A549 (cell line): Measurements from ENCODE around the gene CRACDL. TPM values are rescaled to one million over a fixed set of nuclear protein-coding genes. Genes with fewer than 3 reads are reported as not detected.

Source experiments
- ATAC-seq, 2 experiments: fragments of 200-7000 bp in 1 of 2; fragments of >200 bp in 1 of 2; cut with Nextera tagmentation in 1 of 2; cut with Tn5 transposase in 1 of 2; 3 replicates each; pipeline versions ENCODE4 v1.8.0 to v1.9.1; 2018 to 2020; ENCODE audit warnings: mild to moderate bottlenecking in 1 of 2, moderate library complexity in 1 of 2
- CTCF ChIA-PET: fragments of 300-600 bp; sonication (Branson Sonifier 250); formaldehyde crosslinking; extraction: SDS; loops from one replicate; lab custom pipeline; 2021; ENCODE audit warnings: antibody characterized with exemption, inconsistent platforms; lab: Yijun Ruan, JAX
- POLR2A ChIA-PET: fragments of 350-600 bp; formaldehyde crosslinking; extraction: SDS; loops from one replicate; lab custom pipeline; 2021; ENCODE audit warnings: antibody characterized with exemption, inconsistent platforms; lab: Yijun Ruan, JAX
- DNase-seq, 2 experiments: peaks; one replicate each; pipeline versions ENCODE4 v3.0.0 to v3.0.0-alpha.2; 2011 to 2016; ENCODE audit warnings: low read depth in 1 of 2, low spot score in 1 of 2
- FAIRE-seq: peaks from 2 replicates; lab custom pipeline; 2011; peaks lifted over from hg19 to GRCh38; lab: Jason Lieb, UNC
- H3K27ac ChIP-seq, 2 experiments: fragments of >200 bp; sonication (Bioruptor Twin); formaldehyde crosslinking; 3 replicates each; pipeline ENCODE4 v1.5.1; 2016 to 2017
- H3K4me1 ChIP-seq: fragments of >200 bp; sonication (Bioruptor Twin); formaldehyde crosslinking; 3 replicates; pipeline ENCODE4 v1.6.1; 2016
- H3K4me2 ChIP-seq: fragments of >200 bp; sonication (Bioruptor Twin); formaldehyde crosslinking; 3 replicates; pipeline ENCODE4 v1.6.1; 2016
- H3K4me3 ChIP-seq: fragments of >200 bp; sonication (Bioruptor Twin); formaldehyde crosslinking; 3 replicates; pipeline ENCODE4 v1.5.1; 2016
- H3K9me3 ChIP-seq: fragments of >200 bp; sonication (Bioruptor Twin); formaldehyde crosslinking; 3 replicates; pipeline ENCODE4 v1.6.1; 2016
- ATOH8 ChIP-seq: fragments of 250-450 bp; sonication (Bioruptor Pico); IDR thresholded peaks from 2 replicates; pipeline ENCODE4 v1.5.0; 2020; ENCODE audit warnings: low read depth, mild to moderate bottlenecking, moderate library complexity
- CBX2 ChIP-seq: fragments of 200-600 bp; sonication (generic); IDR thresholded peaks from 2 replicates; pipeline ENCODE4 v1.6.1; 2016; ENCODE audit warnings: low read depth, mild to moderate bottlenecking, borderline replicate concordance
- CHD2 ChIP-seq: fragments of 150-350 bp; IDR thresholded peaks from 2 replicates; pipeline ENCODE4 v1.6.1; 2014; ENCODE audit warnings: low read length; ENCODE audit not compliant: partially characterized antibody
- EHMT2 ChIP-seq: fragments of 200-600 bp; sonication (generic); IDR thresholded peaks from 2 replicates; pipeline ENCODE4 v1.6.1; 2016; ENCODE audit warnings: antibody characterized with exemption, low read depth, mild to moderate bottlenecking, moderate library complexity
- HEYL ChIP-seq: fragments of 250-450 bp; sonication (Bioruptor Pico); IDR thresholded peaks from 2 replicates; pipeline ENCODE4 v1.8.0; 2021; ENCODE audit warnings: mild to moderate bottlenecking, moderate library complexity
- JUN ChIP-seq, 2 experiments: fragments of >200 bp; sonication (Bioruptor Twin); formaldehyde crosslinking; IDR thresholded peaks; 2 replicates in 1 of 2; 3 replicates in 1 of 2; pipeline ENCODE4 v1.6.1; 2016 to 2017
- JUNB ChIP-seq: fragments of >200 bp; sonication (Bioruptor Twin); formaldehyde crosslinking; IDR thresholded peaks from 2 replicates; pipeline ENCODE4 v1.6.1; 2016
- MAZ ChIP-seq: fragments of 150-350 bp; IDR thresholded peaks from 2 replicates; pipeline ENCODE4 v1.6.1; 2014; ENCODE audit warnings: antibody characterized with exemption, low read depth, low read length, borderline replicate concordance
- MYC ChIP-seq: IDR thresholded peaks from 2 replicates; pipeline ENCODE4 v1.6.1; 2012; ENCODE audit warnings: mild to moderate bottlenecking, inconsistent platforms, low read length, improper control_type of control experiment, borderline replicate concordance
- NFE2L2 ChIP-seq: fragments of 150-350 bp; conservative IDR thresholded peaks from 2 replicates; pipeline ENCODE4 v1.6.1; 2014; ENCODE audit warnings: low read length
- NR3C1 ChIP-seq: fragments of >200 bp; sonication (Bioruptor Twin); formaldehyde crosslinking; IDR thresholded peaks from 3 replicates; pipeline ENCODE4 v1.6.1; 2017
- POLR2A ChIP-seq: IDR thresholded peaks from 2 replicates; pipeline ENCODE4 v1.6.1; 2012; ENCODE audit warnings: mild to moderate bottlenecking, low read length
- POLR2AphosphoS2 ChIP-seq: conservative IDR thresholded peaks from 2 replicates; pipeline ENCODE4 v1.6.1; 2012; ENCODE audit warnings: low read length, improper control_type of control experiment, inconsistent platforms
- RNF2 ChIP-seq: fragments of 200-600 bp; sonication (generic); IDR thresholded peaks from 2 replicates; pipeline ENCODE4 v1.6.1; 2016; ENCODE audit warnings: low read depth, mild to moderate bottlenecking, antibody characterized with exemption, moderate library complexity, borderline replicate concordance
- SREBF2 ChIP-seq: fragments of 450-650 bp; IDR thresholded peaks from 2 replicates; pipeline ENCODE4 v1.6.1; 2014; ENCODE audit warnings: mild to moderate bottlenecking, moderate library complexity
- TFCP2L1 ChIP-seq: fragments of 250-450 bp; sonication (Bioruptor Pico); IDR thresholded peaks from 2 replicates; pipeline ENCODE4 v1.5.0; 2021; ENCODE audit warnings: mild to moderate bottlenecking
- TP53 ChIP-seq: fragments of 250-450 bp; sonication (Bioruptor Pico); IDR thresholded peaks from 2 replicates; pipeline ENCODE4 v1.5.0; 2021; ENCODE audit warnings: mild to moderate bottlenecking, moderate library complexity
- ZC3H11A ChIP-seq: fragments of 450-650 bp; IDR thresholded peaks from 2 replicates; pipeline ENCODE4 v1.6.1; 2014; ENCODE audit warnings: antibody characterized with exemption, mild to moderate bottlenecking
- ZSCAN20 ChIP-seq: fragments of 250-450 bp; sonication (Bioruptor Pico); IDR thresholded peaks from 2 replicates; pipeline ENCODE4 v1.8.0; 2022; ENCODE audit warnings: mild to moderate bottlenecking, moderate library complexity
- WGBS: methylation state at CpG from one replicate; pipeline ENCODE4 v1.1.6; 2017; ENCODE audit errors: missing lambda C conversion rate; 5-methylcytosine and 5-hydroxymethylcytosine counted together
- polyA plus RNA-seq, 4 experiments: library from polyadenylated mRNA; depleted of rRNA in 3 of 4; stranded (reverse); fragments of >200 nt; fragmentation: RNase III in 1 of 4; extraction: RNeasy Plus Mini Kit Qiagen cat#74134 plus additional on column Dnase treatment in 1 of 4; gene quantifications; 2 replicates in 3 of 4; 3 replicates in 1 of 4; pipeline ENCODE4 v1.2.3, GENCODE V29; 2011 to 2017
- TF ChIP-seq, protein P1 (sequence below): fragments of 150-350 bp; IDR thresholded peaks from 2 replicates; pipeline ENCODE4 v1.6.1; 2014; ENCODE audit warnings: low read depth, mild to moderate bottlenecking, low read length
- TF ChIP-seq, protein P2 (sequence below): fragments of >200 bp; sonication (Bioruptor Twin); formaldehyde crosslinking; IDR thresholded peaks from 2 replicates; pipeline ENCODE4 v1.6.1; 2016
- TF ChIP-seq, protein P3 (sequence below): IDR thresholded peaks from 2 replicates; pipeline ENCODE4 v1.6.1; 2012

CRACDL gene
- polyA plus RNA-seq, 2 of the 4 experiments (the other 2 are of a cell fraction): 0.21 to 0.36 TPM

GRCh38 chr2:98807221-98807620 lies 128.8 kb downstream of the CRACDL start:
- Histone ChIP-seq H3K27ac (no peak overlapping the region), H3K4me1 (peaks cover 6% of the 10 kb centered on the region; the same call in 1 of the 3 replicates), H3K4me2 (no peak overlapping the region), H3K9me3 (no peaks in the 10 kb centered on the region), H3K4me3 (no peak overlapping the region)
- no peak for FAIRE-seq
- no peak for ATAC-seq
- no peak for DNase-seq
- CTCF ChIA-PET: interaction anchor here (1.4 kb wide), 1 partner anchor 11 kb away, joined by 3 read pairs; no protein-coding TSS in a partner anchor
- 67% methylated on average over 3 of the region's 3 CpGs for WGBS
- POLR2A ChIA-PET: interaction anchor here (0.6 kb wide), 1 partner anchor 528 kb away, joined by 3 read pairs; no protein-coding TSS in a partner anchor
- TF ChIP-seq TFCP2L1 (CRISPR knock-in tag): no peak
- TF ChIP-seq RNF2: no peak
- no peak for TF ChIP-seq ATOH8 (CRISPR knock-in tag)
- no peak for TF ChIP-seq CBX2
- TF ChIP-seq TP53 (CRISPR knock-in tag): no peak
- TF ChIP-seq, protein P1, sequence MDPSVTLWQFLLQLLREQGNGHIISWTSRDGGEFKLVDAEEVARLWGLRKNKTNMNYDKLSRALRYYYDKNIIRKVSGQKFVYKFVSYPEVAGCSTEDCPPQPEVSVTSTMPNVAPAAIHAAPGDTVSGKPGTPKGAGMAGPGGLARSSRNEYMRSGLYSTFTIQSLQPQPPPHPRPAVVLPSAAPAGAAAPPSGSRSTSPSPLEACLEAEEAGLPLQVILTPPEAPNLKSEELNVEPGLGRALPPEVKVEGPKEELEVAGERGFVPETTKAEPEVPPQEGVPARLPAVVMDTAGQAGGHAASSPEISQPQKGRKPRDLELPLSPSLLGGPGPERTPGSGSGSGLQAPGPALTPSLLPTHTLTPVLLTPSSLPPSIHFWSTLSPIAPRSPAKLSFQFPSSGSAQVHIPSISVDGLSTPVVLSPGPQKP: no peak
- no peak for TF ChIP-seq HEYL (CRISPR knock-in tag)
- TF ChIP-seq JUN (IDR thresholded peaks at IDR 0.05): no peak
- no peak for TF ChIP-seq NFE2L2
- no peak for TF ChIP-seq JUNB
- TF ChIP-seq, all 56 proteins: peak for 0

- no peak overlapping the region for H3K4me3 ChIP-seq
- ChIA-PET POLR2A (no interaction called here), CTCF (interaction anchor here (1.2 to 1.4 kb wide), 2 partner anchors 11 to 32 kb away, joined by 3 read pairs; no protein-coding TSS in a partner anchor)
- H3K27ac ChIP-seq: no peak overlapping the region
- no peak for FAIRE-seq
- H3K4me1 ChIP-seq: peaks cover 6% of the 10 kb centered on the region; the same call in 1 of the 3 replicates
- 59% methylated on average over 7 of the region's 7 CpGs for WGBS
- TF ChIP-seq EHMT2 (no peak), CBX2 (no peak), MAZ (no peak), ZC3H11A (no peak), SREBF2 (no peak), TFCP2L1 (CRISPR knock-in tag) (no peak), POLR2A (no peak), POLR2AphosphoS2 (no peak), ZSCAN20 (CRISPR knock-in tag) (no peak), CHD2 (no peak), MYC (no peak), NR3C1 (no peak)
- TF ChIP-seq, protein P2, sequence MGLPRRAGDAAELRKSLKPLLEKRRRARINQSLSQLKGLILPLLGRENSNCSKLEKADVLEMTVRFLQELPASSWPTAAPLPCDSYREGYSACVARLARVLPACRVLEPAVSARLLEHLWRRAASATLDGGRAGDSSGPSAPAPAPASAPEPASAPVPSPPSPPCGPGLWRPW: no peak
- TF ChIP-seq, protein P3, sequence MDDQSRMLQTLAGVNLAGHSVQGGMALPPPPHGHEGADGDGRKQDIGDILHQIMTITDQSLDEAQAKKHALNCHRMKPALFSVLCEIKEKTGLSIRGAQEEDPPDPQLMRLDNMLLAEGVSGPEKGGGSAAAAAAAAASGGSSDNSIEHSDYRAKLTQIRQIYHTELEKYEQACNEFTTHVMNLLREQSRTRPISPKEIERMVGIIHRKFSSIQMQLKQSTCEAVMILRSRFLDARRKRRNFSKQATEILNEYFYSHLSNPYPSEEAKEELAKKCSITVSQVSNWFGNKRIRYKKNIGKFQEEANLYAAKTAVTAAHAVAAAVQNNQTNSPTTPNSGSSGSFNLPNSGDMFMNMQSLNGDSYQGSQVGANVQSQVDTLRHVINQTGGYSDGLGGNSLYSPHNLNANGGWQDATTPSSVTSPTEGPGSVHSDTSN: no peak
- H3K4me2 ChIP-seq: no peak overlapping the region
- H3K9me3 ChIP-seq: no peaks in the 10 kb centered on the region
- DNase-seq: no peak
- no peak for ATAC-seq
Observed at GRCh38 chr2:98806236-98806697, 129.8 kb downstream of the CRACDL start.
